ENCODE data around the gene FAM187B.

The FAM187B gene

DNA sequence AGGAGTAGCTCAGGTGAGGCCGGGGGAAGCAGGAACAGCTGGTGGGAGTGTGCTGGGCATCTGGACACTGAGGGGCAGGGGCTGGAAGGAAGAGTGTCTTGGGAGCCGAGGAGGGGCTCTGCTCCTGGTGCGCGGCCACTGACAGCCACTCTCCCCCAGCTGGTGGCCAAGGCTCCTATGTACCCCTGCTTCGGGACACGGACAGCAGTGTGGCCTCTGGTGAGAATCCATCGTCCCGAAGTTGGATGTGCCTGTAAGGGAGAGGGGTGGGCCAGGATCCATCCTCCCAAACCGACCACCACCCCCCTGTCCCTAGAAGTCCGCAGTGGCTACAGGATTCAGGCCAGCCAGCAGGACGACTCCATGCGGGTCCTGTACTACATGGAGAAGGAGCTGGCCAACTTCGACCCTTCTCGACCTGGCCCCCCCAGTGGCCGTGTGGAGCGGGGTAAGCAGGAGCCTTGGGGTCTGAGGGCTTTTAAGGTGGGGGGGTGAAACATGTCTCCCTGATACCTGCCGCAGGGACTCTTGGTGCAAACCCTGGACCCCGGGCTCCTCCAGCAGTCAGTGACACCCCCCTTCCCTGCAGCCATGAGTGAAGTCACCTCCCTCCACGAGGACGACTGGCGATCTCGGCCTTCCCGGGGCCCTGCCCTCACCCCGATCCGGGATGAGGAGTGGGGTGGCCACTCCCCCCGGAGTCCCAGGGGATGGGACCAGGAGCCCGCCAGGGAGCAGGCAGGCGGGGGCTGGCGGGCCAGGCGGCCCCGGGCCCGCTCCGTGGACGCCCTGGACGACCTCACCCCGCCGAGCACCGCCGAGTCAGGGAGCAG is 38.2 kb upstream of the FAM187B start:
- no peak for TF ChIP-seq CTCF (IDR thresholded peaks at IDR 0.05; ENCODE audit: low read depth, low read length)
- H3K4me3 ChIP-seq (ENCODE audit: low read depth, low read length): peak overlapping the region; percentile 83

DNA sequence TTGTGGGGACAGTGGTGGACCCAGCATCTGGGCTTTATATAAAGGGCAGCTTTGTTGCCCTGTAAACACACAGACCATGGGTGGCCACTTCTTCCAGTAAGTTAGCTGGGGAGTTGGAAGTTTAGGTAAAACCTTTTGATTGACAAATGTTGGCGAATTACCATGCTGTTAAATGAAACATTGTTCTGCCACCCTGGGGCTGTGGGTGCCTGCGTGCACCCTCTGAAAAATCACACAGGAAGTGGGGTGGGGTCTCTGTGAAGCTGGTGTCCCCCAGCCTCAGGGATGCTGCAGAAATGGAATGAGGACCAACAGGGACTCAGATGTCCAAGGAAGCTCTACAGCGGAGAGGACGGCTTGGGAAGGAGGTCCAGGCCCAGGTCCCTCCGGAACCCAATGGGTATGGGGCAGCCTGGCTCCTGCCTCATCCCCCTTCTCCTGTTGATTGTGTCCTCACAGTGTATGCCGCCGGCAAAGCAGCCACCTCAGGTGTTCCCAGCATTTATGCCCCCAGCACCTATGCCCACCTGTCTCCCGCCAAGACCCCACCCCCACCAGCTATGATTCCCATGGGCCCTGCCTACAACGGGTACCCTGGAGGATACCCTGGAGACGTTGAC is 37.5 kb upstream of the FAM187B start:
- no peak overlapping the region for H3K4me3 ChIP-seq (ENCODE audit: low read depth, low read length)
- TF ChIP-seq CTCF (IDR thresholded peaks at IDR 0.05; ENCODE audit: low read depth, low read length): no peak

- no peak for TF ChIP-seq CTCF (IDR thresholded peaks at IDR 0.05; ENCODE audit: low read depth, low read length)
- no peak overlapping the region for H3K4me3 ChIP-seq (ENCODE audit: low read depth, low read length)
Measured at GRCh38 chr19:35265126-35265899, 36.8 kb upstream of the FAM187B start.

GRCh38 chr19:35264268-35265125 is 36.0 kb upstream of the FAM187B start:
- H3K4me3 ChIP-seq (ENCODE audit: low read depth, low read length): no peak overlapping the region
- TF ChIP-seq CTCF (IDR thresholded peaks at IDR 0.05; ENCODE audit: low read depth, low read length): no peak

DNA sequence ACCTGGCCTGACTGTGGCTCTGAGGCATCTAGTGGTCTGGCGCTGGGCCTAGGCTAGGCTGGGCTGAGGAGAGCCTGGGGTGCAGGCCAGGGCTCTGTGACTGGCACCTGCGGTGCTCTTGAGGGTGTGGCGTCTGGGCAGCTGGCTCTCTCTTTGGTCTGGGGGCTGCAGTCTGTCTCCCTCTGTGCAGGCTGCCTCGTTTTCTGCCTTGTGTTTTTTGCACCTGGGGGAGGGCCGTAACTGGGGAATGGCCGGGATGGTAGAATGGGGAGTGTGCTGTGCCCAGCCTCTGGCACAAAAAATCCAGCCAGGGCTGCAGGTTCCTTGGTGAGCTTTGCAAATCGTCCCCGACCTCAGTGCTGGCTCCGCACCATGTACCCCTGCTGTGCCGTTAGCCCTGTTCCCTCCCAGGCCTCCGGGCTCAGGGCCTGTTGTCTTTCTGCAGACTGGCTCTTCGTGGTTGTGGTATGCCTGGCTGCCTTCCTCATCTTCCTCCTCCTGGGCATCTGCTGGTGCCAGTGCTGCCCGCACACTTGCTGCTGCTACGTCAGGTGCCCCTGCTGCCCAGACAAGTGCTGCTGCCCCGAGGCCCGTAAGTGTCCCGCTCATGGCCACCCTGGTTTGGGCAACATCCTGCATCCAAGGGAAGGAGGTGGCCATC is 33.7 kb upstream of the FAM187B start:
- TF ChIP-seq CTCF (IDR thresholded peaks at IDR 0.05; ENCODE audit: low read depth, low read length): no peak

DNA sequence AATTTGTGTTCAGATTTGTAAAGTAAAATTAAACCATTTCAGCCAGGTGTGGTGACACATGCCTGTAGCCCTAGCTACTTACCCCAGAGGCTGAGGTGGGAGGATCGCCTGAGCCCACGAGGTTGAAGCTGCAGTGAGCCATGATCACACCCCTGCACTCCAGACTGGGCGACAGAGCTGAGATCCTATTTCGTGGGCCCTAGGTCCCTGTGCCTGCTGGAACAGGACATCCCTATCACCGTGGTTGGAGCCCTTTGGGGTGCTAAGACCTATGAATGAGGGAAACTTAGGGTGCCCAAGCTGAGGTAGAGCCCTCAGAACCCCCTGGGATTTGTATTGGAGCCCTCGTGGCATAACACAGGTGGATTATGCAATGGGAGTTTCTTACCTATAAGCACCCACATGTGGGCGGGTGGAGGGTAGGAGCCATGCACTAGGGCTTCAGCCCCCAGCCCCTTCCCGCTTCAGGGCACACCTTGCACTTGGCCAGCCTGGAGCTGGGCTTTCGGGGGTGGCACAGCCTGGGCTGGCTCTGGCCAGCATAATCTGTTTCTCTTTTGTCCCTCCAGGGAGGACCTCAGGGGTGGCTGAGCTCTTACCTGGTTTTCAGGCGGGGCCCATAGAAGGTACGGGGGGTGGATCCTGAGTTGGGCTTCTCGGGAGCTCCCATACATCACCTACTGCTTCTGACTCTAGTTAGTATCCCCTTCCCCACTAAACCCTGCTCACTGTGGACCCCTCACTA is 33.0 kb upstream of the FAM187B start:
- H3K4me3 ChIP-seq (ENCODE audit: low read depth, low read length): no peak overlapping the region
- TF ChIP-seq CTCF (IDR thresholded peaks at IDR 0.05; ENCODE audit: low read depth, low read length): no peak

More for the DNA sequence above, 33.7 kb upstream of the FAM187B start:
- H3K4me3 ChIP-seq (ENCODE audit: low read depth, low read length): no peak overlapping the region

Data from WI38 (cell line).